T-helper 17 cell (primary cell): ENCODE data around the gene CCDC141. TPM values are rescaled to one million over a fixed set of nuclear protein-coding genes. Genes with fewer than 3 reads are reported as not detected.

Experiments
- ATAC-seq: fragments of 150-1000 bp; cut with Tn5 transposase; 2 replicates; pipeline ENCODE4 v1.10.0; 2021; ENCODE audit warnings: mild to moderate bottlenecking, moderate library complexity
- DNase-seq, 3 donors: peaks; one replicate each; pipeline versions ENCODE4 v3.0.0 to v3.0.0-alpha.2; 2020 to 2021
- H3K9me3 ChIP-seq: one replicate; pipeline ENCODE4 v1.7.0; 2013; ENCODE audit warnings: low read length, mild to moderate bottlenecking; ENCODE audit not compliant: control insufficient read depth, poor library complexity, severe bottlenecking
- H3K27ac Mint-ChIP-seq: one replicate; pipeline ENCODE4 v1.8.0; 2022; ENCODE audit warnings: mild to moderate bottlenecking, moderate library complexity, mixed read lengths
- H3K27me3 Mint-ChIP-seq: one replicate; pipeline ENCODE4 v1.8.0; 2022; ENCODE audit warnings: mixed read lengths
- H3K36me3 Mint-ChIP-seq: one replicate; pipeline ENCODE4 v1.8.0; 2022; ENCODE audit warnings: low read depth, mixed read lengths
- H3K4me1 Mint-ChIP-seq: one replicate; pipeline ENCODE4 v1.8.0; 2022; ENCODE audit warnings: mild to moderate bottlenecking, mixed read lengths
- H3K4me3 Mint-ChIP-seq: one replicate; pipeline ENCODE4 v1.8.0; 2022; ENCODE audit warnings: mild to moderate bottlenecking, moderate library complexity, mixed read lengths
- total RNA-seq, 4 donors: library from RNA in 2 of 4; stranded (reverse) in 2 of 4; gene quantifications; one replicate each; pipeline ENCODE4 v1.2.3 and lab custom pipeline; 2022 to 2026

The CCDC141 gene
- total RNA-seq, 2 donors from 2014 or later: 18.2 to 22.8 TPM

DNA sequence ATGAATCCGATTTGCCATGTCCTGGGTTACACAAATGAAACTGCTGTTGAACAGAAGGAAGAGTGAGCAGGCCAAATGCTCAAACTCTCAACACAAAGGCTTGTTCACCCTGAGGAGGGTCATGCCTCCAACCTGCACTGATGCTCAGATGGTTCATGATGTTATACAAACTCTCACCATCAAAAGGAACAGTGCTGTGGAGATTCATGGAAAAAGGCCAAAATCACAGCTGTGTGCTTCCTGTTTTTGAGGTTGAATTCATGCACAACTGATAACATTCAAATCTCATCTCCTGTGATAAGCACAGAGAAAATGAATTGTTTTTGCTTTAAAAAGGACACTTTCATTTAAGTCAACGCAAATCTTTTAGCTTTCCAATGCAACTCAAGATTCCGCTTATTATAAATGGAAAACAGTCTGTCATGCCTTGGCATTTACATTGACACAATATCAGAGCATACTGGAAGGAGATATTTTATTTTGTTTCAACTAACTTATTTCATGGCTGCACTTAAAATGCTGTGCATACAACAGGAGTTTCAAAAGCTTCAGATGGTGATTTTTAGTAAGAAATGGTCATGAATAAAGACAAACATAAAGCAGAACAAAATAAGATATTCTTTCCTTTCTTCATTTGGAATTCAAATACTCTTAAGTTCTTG lies 220.5 kb downstream of the CCDC141 start:
- H3K9me3 ChIP-seq: no peaks in the 10 kb centered on the region
- Mint-ChIP-seq H3K36me3 (peaks cover 2% of the 10 kb centered on the region), H3K4me3 (no peak overlapping the region), H3K4me1 (peaks cover 3% of the 10 kb centered on the region), H3K27ac (no peak overlapping the region), H3K27me3 (peaks cover 15% of the 10 kb centered on the region)
- DNase-seq (no peak), ATAC-seq (no peak)

DNA sequence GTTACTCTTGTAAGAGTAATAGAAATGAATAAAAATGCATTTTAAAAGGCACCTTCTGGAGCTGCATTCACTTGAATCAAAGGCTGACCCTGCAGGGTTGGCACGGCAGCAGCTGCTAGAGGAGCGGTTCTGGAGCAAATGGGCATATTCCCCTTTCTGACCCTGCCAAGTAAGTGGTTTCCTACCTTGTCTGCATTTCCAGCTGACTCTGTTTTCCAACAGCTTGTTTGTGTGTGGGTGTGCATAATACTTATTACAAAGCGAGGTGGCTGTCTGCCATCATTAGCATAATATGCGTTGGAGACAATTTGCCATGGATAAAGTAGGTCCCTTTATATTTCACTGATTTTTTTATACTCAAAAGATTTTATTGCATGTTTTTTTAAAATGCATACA lies 221.5 kb downstream of the CCDC141 start:
- H3K36me3 Mint-ChIP-seq: peaks cover 2% of the 10 kb centered on the region
- peaks cover 3% of the 10 kb centered on the region for H3K4me1 Mint-ChIP-seq
- no peaks in the 10 kb centered on the region for H3K9me3 ChIP-seq
- no peak overlapping the region for H3K27ac Mint-ChIP-seq
- ATAC-seq: no peak
- no peak overlapping the region for H3K4me3 Mint-ChIP-seq
- no peak for DNase-seq
- peaks cover 15% of the 10 kb centered on the region for H3K27me3 Mint-ChIP-seq

GRCh38 chr2:178827739-178828485 lies 222.0 kb downstream of the CCDC141 start:
- ATAC-seq (no peak), DNase-seq (no peak)
- Mint-ChIP-seq H3K27ac (no peak overlapping the region), H3K4me1 (peaks cover 3% of the 10 kb centered on the region), H3K27me3 (peaks cover 15% of the 10 kb centered on the region), H3K4me3 (no peak overlapping the region), H3K36me3 (peaks cover 2% of the 10 kb centered on the region)
- no peaks in the 10 kb centered on the region for H3K9me3 ChIP-seq

DNA sequence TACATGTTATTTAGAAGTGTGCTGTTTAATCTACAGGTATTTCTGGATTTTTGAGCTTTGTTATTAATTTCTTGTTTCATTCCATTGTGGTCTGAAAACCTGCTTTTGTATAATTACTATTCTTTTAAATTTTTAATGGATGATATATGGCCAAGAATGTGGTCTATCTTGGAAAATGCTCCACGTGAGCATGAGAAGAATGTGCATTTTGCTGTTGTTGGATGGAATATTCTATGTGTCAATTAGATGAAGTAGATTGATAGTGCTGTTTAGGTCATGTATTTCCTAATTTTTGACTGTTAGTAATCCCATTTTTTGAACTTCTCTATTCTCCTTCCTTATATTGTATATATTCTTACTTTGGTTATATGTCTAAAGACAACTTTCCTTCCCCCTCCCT lies 222.8 kb downstream of the CCDC141 start:
- no peaks in the 10 kb centered on the region for H3K9me3 ChIP-seq
- peaks cover 2% of the 10 kb centered on the region for H3K36me3 Mint-ChIP-seq
- DNase-seq: no peak
- H3K27ac Mint-ChIP-seq: no peak overlapping the region
- no peak for ATAC-seq
- H3K27me3 Mint-ChIP-seq: peaks cover 15% of the 10 kb centered on the region
- peaks cover 3% of the 10 kb centered on the region for H3K4me1 Mint-ChIP-seq
- H3K4me3 Mint-ChIP-seq: no peak overlapping the region

GRCh38 chr2:178825183-178825582 lies 224.8 kb downstream of the CCDC141 start:
- Mint-ChIP-seq H3K4me1 (peaks cover 3% of the 10 kb centered on the region), H3K27ac (no peak overlapping the region), H3K27me3 (peaks cover 10% of the 10 kb centered on the region), H3K36me3 (no peaks in the 10 kb centered on the region), H3K4me3 (no peak overlapping the region)
- no peak for ATAC-seq
- no peaks in the 10 kb centered on the region for H3K9me3 ChIP-seq
- DNase-seq: no peak

GRCh38 chr2:178824181-178824580 lies 225.8 kb downstream of the CCDC141 start:
- no peak overlapping the region for H3K27ac Mint-ChIP-seq
- H3K9me3 ChIP-seq: no peaks in the 10 kb centered on the region
- peaks cover 6% of the 10 kb centered on the region for H3K4me1 Mint-ChIP-seq
- DNase-seq (no peak), ATAC-seq (no peak)
- no peak overlapping the region for H3K4me3 Mint-ChIP-seq
- H3K36me3 Mint-ChIP-seq: no peaks in the 10 kb centered on the region
- H3K27me3 Mint-ChIP-seq: peaks cover 11% of the 10 kb centered on the region

- Mint-ChIP-seq H3K27me3 (peaks cover 14% of the 10 kb centered on the region), H3K4me1 (peaks cover 3% of the 10 kb centered on the region), H3K36me3 (no peaks in the 10 kb centered on the region), H3K4me3 (peak overlapping the region; percentile 33), H3K27ac (no peak overlapping the region)
- no peaks in the 10 kb centered on the region for H3K9me3 ChIP-seq
- ATAC-seq (no peak), DNase-seq (no peak)
Observed at GRCh38 chr2:178819992-178820391, 229.9 kb downstream of the CCDC141 start.

- no peak overlapping the region for H3K4me3 Mint-ChIP-seq
- peaks cover 3% of the 10 kb centered on the region for H3K4me1 Mint-ChIP-seq
- H3K36me3 Mint-ChIP-seq: no peaks in the 10 kb centered on the region
- H3K27me3 Mint-ChIP-seq: peaks cover 14% of the 10 kb centered on the region
- ATAC-seq: no peak
- no peak overlapping the region for H3K27ac Mint-ChIP-seq
- H3K9me3 ChIP-seq: no peaks in the 10 kb centered on the region
- DNase-seq: no peak
Observed at GRCh38 chr2:178819147-178819875, 230.6 kb downstream of the CCDC141 start.

GRCh38 chr2:178811901-178812300 lies 238.0 kb downstream of the CCDC141 start:
- no peaks in the 10 kb centered on the region for H3K9me3 ChIP-seq
- Mint-ChIP-seq H3K4me3 (no peak overlapping the region), H3K27me3 (no peaks in the 10 kb centered on the region), H3K4me1 (no peaks in the 10 kb centered on the region), H3K36me3 (no peaks in the 10 kb centered on the region), H3K27ac (no peak overlapping the region)
- ATAC-seq (no peak), DNase-seq (no peak)

DNA sequence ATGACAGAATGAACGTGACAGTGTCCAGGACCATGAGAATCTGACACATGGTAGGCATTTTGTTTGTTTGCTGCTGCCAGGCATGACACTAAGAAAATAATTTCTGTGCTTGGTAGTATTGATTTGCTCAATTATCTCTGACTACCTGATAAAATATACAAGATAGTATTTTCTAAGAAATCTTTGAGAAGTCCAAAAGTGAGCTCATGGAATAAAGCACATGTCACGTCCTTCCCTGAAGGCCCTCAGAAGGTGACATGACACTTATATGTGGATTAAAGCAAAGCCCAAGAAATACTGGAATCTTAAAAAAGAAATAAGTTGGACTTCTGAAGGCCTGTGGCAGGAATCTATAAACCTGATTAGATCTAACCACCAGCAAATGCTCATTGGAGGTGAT lies 238.9 kb downstream of the CCDC141 start:
- no peak for ATAC-seq
- Mint-ChIP-seq H3K4me1 (no peaks in the 10 kb centered on the region), H3K4me3 (no peak overlapping the region)

DNA sequence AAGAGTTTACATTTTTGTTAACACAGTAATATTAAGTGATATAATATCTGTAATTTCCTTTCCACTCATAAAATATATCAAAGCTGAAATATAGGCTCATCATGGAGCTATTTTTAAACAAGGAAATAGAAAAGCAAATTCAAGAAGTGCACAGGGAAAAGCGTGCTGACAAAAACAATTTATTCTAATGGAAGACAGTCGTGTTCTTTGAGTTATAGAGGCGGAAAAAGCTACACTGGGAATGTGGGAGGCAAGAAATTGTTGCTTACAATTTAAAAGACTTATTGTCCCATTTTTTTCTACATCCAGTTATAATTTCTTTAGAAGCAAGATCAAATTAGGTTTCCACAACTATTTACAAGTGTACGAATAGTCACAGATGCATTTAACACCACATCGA lies 239.5 kb downstream of the CCDC141 start:
- DNase-seq (no peak), ATAC-seq (no peak)
- Mint-ChIP-seq H3K27ac (no peak overlapping the region), H3K27me3 (no peaks in the 10 kb centered on the region), H3K4me1 (no peaks in the 10 kb centered on the region), H3K36me3 (no peaks in the 10 kb centered on the region), H3K4me3 (no peak overlapping the region)
- no peaks in the 10 kb centered on the region for H3K9me3 ChIP-seq

More for the DNA sequence above, 238.9 kb downstream of the CCDC141 start:
- DNase-seq: no peak
- Mint-ChIP-seq H3K27ac (no peak overlapping the region), H3K27me3 (no peaks in the 10 kb centered on the region), H3K36me3 (no peaks in the 10 kb centered on the region)
- no peaks in the 10 kb centered on the region for H3K9me3 ChIP-seq

DNA sequence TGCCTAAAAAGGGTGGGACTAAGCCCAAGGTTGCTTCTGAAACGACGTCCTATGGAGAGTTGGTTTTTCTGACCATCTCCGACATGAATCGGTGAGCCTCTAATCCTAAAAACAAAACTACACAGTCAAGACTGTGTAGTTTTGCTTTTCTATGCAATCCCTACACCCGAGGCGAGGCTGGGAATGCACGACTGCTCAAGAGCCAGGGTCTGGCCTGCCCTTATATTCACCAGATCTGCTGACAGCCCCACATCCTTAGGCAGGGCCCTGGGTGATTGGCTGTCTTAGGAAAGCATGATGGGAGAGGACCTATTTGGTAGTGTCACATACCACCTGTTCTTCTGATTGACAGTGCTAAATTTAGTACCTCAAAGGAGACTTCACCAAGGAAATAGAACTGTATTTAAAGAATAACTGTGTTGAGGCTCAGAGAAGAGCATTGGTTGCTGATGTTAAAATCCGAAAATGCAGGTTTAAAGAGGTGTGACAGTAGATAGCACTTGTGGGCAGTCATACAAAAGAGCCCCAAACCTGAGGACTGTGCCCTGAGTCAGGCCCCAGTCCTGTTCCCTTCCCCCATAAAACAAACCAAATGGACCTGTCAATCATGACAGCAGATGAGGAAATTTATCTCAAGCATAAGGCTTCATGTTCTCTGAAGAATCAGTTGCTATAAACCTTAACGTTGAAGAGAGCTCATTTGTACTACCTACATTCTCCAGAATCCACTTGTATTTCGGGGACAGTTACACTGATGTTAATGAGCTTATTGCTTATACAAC lies 242.5 kb downstream of the CCDC141 start, which contains the start of gene TTN:
TTN (minus strand) TSS at position 197 of the 782 bp plus-strand sequence. CDS start 2,781 bp downstream, outside the sequence.
- Mint-ChIP-seq H3K4me1 (no peaks in the 10 kb centered on the region), H3K27ac (no peak within 1 kb of the TSS), H3K36me3 (no peaks in the 10 kb centered on the region), H3K4me3 (no peak within 1 kb of the TSS), H3K27me3 (peaks cover 2% of the 10 kb centered on the region)
- DNase-seq: no peak
- H3K9me3 ChIP-seq: no peaks in the 10 kb centered on the region
- no peak for ATAC-seq

DNA sequence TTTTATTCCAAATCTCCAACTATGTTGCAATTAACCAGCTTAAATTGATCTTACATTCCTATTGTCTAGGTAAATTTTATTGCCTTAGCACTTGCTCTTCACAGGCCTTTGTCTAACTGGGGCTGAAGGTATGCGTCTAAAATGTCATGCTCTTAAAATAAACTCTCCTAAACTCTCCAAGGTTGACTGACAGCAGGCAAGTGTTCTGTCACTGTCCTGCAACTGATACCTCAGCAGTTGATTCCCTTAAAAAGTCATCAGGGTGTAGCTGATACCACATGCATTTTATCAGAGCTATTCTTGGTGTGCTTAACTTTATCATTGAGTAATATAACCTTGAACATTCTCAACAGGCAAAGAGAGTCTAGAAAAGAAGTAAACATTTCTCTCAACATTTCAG lies 243.4 kb downstream of the CCDC141 start:
- Mint-ChIP-seq H3K4me1 (no peaks in the 10 kb centered on the region), H3K27ac (no peak overlapping the region), H3K27me3 (peaks cover 7% of the 10 kb centered on the region), H3K36me3 (no peaks in the 10 kb centered on the region), H3K4me3 (no peak overlapping the region)
- DNase-seq (no peak), ATAC-seq (no peak)
- no peaks in the 10 kb centered on the region for H3K9me3 ChIP-seq
